Cardiac septum (tissue), 1 donor: ENCODE data around the gene FBXO7. TPM values are rescaled to one million over a fixed set of nuclear protein-coding genes. Genes with fewer than 3 reads are reported as not detected.

Experiments
- DNase-seq: peaks from one replicate; pipeline ENCODE4 v3.0.0-alpha.2; 2020; ENCODE audit warnings: low spot score
- intact Hi-C: fragments of 100-400 bp; cut with DNase I; formaldehyde crosslinking; loops from one replicate; pipeline ENCODE4 v1.14.0; 2022
- total RNA-seq: library from RNA; stranded (reverse); fragmentation: NEBNext Ultra II Directional; extraction: Animal tissue kit (Norgen Biotek cat#: 25700); gene quantifications from one replicate; pipeline ENCODE4 v1.2.1, GENCODE V29; 2021
- donor health status: DM: no; HTN: no; CAD: no.

FBXO7 gene
- total RNA-seq, 1 donor from 2014 or later: 44.8 TPM

DNA sequence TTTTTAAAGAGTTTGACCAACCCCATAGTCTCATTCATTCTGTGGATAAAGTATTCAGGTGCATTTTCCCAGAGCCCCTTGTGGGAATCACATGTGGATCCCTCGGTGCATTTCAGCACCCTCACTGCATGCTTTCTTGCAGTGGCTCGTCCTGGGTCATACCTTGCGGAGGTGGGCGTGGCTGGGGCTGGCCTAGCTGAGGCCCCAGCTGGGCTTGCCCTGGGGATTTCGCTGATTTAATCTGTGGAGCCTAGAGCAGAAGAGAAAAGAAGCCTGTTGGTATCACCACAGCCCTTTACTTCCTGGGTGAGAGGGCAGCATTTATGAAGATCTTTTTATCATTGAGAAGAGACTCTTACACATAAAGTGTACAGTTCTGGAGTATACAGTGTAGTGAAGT, 53.1 kb downstream of the FBXO7 start:
- intact Hi-C loops: loop anchor here (1.0 to 2.0 kb wide), 3 partner anchors 133 to 473 kb away; no protein-coding TSS in a partner anchor

DNA sequence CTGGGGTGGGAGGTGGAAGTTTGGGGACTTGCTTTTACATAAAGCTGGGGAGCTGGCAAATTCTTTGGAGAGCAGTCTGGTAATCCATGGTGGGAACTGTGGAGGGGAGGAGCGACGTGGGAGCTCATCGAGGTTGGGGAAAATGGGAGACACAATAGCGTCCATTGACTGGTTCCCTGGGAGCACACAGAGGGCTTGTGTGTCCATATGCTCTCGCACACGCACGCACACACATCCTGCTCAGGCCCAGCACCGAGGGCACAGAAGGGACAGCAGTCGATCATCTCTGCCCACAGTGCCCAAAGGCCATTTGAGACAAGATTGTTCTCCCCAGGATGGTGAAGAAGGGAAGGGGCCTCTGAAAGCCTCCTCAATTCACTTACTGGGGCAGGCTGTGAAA, 53.7 kb downstream of the FBXO7 start:
- DNase-seq: peak; percentile 54
- intact Hi-C loops: loop anchor here (1.0 to 2.0 kb wide), 3 partner anchors 132 to 472 kb away; no protein-coding TSS in a partner anchor

More for the DNA sequence above, 53.1 kb downstream of the FBXO7 start:
- peak; percentile 38 for DNase-seq

DNA sequence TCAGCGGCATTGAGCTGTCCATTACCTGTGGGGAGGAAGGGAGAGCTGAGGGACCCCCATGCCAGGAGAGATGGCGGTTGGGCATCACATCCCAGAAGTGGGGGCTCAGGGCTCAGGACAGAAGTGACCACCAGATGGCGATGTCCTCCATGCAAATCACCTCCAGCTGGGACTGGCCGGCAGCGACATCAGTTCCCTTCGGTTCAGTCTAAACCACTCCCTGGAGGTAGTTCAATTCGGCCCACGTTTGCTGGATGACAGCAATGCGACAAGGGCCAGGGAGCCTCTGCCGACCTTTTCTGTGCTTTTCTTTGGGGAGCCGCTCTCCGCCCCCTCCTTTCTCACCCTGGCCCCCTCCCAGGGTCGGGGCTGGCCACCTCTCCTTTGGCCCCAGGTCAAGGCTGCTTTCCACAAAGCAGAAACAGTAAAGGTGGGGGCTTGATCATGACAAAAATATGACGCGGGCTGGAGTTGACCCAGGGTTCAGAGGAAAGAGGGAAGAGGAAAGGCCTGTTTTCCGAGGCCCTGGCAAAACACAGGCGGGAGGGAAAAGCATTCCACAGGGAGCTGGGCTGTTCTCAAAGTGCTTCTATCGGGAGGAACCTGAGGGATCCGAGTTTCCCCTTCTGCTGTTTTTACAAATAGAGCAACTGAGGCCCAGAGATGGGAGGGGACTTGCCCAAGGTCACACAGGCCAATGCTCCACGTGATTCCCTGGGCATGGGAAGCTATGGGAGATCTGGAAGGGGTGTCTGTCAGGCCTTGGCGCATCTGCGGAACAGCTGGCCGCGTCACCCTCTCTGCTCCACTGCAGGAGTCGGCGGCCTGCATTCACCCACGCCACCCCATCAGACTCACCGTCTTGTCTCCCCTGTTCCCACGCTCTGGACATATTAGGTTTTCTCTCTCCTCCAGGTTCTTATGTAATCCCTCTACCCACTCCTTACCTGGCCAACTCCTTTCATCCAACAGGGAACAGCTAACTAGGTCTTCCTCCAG, 54.7 kb downstream of the FBXO7 start:
- intact Hi-C loops: loop anchor here (1.0 to 2.0 kb wide), 3 partner anchors 132 to 472 kb away; no protein-coding TSS in a partner anchor
- peak; percentile 88 for DNase-seq

DNA sequence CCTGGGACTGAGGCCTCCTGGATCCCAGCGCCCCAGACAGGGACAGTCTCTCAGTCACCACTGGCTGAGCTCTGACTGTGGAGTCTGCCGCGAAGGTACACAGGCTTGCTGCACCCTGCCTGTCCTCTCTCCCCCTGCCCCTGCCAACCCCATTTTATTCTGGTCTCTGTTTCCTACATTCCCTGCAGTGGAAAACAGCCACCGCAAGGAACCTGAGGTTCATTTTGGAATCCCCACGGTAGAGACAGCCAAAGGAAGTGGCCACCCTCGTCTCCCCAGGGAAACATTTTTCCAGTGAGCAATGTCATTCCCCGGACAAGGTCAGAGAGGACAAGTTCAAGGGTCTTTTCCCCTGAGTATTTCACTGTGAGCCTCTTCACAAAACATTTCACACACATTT, 56.6 kb downstream of the FBXO7 start:
- intact Hi-C loops: loop anchor here (2.0 to 5.0 kb wide), 2 partner anchors 96 to 116 kb away; no protein-coding TSS in a partner anchor
- peak; percentile 60 for DNase-seq

DNA sequence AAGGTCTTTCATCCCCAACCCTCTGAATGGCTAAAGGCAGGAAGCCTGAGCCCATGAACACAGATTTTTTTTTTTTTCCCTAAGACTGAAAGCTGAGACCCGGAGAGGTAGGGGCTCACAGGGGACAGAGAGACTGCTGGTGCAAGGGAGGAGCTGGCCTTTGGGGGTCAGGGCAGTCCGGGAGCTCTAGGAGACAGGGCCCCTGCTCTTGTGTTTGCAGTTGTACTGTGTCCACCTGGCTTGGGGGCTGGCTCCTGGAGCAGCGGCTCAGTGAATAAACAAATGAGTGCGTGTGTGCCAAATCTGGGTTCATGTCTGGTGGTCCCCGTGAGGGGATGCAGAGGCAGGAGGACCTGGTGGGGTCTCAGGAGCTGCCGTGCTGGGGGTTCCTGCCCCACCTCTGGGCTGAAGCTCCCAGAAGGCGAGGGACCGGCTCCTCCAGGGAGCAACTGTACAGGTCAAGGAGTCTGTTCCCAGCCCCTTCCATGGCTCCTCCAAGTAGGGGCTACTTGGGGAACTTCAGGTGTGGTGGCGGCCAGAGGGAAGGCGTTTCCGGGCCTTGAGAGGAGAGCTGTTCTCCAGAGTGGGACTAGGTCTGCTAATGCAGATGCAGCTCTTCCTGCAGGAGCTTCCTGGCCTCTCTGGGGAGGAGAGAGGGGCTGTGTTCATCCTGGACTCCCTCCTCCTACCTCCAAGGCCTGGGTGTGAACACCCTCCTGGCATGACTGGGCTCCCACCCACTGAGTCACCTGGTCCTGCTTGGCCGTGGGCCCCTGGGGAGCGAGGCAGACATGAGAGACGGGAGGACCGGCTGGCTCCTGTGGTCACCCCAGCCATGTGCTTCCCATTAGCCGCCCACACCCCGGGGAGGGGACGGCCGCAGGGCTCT, 57.6 kb downstream of the FBXO7 start:
- intact Hi-C loops: loop anchor here (2.0 to 5.0 kb wide), 2 partner anchors 95 to 115 kb away; no protein-coding TSS in a partner anchor
- peak; percentile 88 for DNase-seq

DNA sequence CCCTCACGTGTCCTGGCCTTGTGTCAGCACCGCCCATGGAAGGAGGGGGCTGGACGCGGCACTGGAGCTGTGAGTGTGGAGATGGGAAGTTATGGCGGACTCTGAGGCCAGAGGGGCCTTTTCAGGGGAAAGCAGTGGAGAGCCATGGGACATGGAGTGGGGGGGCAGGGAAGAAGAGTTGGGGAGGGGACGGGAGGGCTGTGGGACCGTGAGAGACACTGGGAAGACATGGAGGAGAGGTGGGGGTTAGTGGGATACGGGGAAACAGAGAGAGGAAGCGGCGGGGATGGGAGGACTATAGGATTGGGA, 58.2 kb downstream of the FBXO7 start:
- DNase-seq: no peak
- intact Hi-C loops: loop anchor here (5.0 kb wide), 1 partner anchor 115 kb away; no protein-coding TSS in a partner anchor

DNA sequence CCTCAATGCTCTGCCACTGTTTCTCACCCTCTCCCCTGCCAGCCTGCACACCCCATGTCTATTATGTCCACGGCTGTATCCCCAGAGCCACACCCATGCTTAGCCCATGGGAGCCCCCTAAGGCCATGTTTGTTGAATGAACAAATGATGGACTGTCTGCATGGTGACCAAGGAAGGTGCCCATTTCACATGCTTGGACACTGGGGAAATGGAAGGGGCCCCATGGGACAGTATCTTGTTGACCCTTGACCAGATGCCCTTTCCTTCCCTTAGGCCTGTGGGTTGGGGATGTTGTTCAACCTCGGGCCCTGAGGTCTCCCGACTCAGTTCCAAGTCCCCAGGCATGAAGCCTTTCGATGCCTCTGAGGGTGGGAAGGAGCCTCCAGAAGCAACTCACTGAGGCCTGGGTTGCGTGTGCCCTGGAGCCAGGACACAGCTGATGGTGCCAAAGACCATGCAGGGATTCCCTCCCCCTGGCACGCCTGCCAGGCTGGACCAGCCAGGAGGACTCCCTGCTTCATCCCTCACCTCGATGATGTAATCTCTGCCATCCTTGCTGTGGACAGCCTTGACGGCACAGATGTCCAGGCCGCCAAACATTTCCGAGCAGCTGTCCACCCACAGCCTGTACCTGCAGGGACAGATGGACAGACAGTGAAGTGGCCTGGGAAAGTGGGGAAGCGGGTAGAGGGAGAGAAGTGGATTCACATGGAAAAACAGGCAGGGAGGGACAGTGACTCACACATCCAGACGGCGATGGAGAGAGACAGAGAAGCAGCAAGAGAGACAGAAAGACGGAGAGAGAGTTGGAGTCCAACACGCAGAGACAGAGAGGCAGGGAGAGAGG, 58.9 kb downstream of the FBXO7 start:
- DNase-seq: peak; percentile 67
- intact Hi-C loops: loop anchor here (5.0 kb wide), 1 partner anchor 114 kb away; no protein-coding TSS in a partner anchor

DNA sequence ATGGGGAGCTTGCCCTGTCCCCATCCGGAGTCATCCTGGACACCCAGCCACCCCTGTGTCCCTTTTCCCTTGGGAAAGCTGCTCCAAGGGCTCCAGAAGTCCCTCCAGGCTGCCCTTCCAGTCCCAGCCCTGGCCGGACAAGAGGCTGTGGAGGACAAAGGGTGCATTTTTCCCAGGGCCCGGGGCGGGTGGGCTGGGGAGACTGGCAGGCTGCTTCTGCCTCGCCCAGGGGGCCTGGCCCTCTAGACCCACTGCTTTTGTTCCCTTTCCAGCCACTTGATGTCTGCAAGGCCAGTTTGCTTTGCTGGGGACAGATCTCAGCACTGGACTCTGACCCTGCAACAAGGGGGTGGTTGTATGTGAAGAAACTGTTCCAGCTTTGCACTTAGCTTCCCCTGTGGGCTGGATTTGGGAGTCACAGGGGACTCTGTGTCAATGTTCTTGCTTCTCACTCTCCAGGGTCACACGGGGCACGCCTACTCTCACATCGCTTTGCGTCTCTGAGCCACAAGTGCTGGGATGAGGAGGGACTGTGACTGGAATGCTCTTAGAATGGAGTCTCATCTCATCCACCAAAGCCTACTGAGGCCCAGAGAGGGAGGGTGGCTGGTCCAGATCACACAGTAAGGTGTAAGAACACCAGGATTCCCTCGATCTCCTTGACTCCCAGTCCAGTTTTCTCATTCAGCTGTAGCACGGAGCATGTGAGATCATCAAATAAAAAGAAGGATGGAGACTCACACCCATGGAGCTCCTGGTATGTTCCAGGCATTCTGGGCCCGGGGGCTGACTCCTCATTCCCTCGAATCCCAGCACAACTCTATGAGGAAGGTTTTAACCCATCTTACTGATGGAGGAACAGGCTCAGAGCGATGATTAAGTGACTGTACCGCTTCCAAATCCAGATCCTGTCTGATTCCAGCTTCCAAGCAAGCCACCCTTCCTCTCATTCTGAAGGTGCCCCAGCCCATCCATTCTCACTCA, 59.9 kb downstream of the FBXO7 start:
- intact Hi-C loops: loop anchor here (5.0 kb wide), 1 partner anchor 113 kb away; no protein-coding TSS in a partner anchor
- DNase-seq: peak; percentile 72

DNA sequence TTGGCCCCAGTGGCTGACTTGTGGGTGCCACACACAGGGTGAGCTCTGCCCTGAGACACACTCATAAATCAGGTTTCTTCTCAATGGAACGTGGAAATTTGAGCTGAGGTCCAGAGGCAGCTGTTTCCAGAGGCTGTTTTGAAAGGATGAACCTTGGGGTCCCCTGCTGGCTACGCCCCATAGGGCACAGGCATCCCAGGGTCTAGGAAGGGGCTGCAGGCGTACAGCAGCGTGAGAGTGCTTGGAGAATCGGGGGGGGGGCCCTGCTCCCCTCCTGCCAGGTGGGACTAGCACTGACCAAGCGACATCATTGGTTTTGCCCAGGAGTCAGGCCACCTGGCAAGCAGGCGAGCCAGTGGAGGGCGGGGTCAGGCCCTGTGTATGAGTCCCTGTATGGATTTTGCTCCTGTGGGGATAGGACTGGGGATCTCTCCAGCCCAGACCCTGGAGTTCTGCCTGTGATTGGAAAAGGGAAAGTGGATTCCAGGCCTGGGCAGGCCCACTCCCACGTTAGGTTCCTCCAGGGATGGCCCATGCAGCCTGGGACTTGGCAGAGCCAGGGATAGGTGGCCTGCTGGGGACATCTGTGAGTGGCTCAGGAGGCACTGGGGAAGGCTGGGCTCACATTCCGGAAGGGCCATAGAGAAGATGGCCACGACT, 61.0 kb downstream of the FBXO7 start:
- DNase-seq: peak; percentile 66

DNA sequence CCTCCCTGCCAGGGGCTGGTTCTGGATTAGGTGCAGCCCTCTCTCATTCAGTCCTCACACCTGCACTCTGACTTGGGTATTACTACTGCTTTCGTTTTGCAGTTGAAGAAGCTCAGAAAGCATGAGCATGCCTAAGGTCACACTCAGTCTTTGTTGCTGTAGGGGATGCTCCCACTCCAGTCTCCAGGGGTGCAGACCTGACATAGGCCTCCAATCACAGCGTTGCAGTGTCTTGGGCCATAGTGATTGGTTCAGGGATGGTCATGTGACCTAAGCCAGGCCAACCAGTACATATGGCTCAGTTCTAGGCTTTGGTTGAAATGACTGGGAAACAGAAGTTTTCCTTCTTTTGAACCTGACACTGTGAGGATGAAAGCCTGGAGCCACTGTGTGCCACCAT, 61.7 kb downstream of the FBXO7 start:
- no peak for DNase-seq
- intact Hi-C loops: no loop called here

More for the DNA sequence above, 61.0 kb downstream of the FBXO7 start:
- intact Hi-C loops: no loop called here

DNA sequence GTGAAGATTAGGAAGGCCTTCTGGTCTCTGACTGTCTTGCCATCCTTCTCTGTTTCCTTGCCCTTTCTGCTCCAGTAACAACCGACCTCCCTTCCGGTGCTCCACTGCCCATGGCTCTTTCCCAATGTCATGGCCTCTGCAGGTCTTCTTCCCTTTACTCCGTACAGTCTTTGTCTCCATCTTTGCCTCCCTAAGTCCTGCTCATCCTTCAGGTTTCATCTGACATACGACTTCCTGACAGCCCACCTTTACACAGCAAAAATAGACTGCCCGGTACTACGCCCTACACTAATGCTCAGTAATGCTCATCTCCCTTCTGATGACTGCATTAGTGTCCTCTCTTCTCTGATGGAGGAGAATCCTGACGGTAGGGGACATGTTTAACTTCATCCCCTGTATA, 63.9 kb downstream of the FBXO7 start:
- intact Hi-C loops: no loop called here
- no peak for DNase-seq

DNA sequence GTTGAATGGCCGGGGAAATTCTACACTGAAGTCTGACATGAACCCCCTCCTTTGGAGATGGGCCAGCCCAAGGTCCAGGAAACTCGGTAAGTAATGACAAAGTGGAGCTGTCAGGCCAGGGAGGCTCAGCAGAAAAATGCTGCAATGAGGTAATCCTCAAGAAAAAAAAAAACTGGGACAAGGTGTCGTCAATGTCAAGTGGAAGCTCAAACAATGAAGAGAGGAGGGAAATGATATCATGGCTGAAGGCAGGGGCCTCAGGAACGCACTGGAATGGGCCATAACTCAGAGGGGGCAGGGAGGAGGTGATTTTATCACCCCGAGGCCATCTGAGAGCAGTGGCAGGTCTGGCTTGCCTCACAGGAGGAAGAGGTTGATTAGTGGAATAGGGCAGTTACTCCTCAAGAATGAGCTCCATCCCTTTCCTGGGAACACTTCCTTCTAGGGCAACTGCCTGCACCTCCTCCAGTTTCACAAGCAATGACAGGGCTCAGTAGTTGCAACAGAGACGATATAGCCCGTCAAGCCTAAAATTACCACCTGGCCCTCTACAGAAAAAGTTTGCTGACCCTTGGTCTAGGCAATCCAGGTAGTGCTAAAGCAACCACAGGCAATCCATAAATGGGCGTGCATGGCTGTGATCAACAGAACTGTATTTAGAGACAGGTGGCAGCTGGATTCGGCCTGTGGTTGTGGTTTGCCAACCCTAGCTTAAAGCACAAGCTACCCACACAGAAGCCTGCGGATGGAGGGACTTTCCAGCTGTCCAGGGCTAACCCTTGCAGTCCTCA, 65.2 kb downstream of the FBXO7 start:
- DNase-seq: peak; percentile 63
- intact Hi-C loops: no loop called here

DNA sequence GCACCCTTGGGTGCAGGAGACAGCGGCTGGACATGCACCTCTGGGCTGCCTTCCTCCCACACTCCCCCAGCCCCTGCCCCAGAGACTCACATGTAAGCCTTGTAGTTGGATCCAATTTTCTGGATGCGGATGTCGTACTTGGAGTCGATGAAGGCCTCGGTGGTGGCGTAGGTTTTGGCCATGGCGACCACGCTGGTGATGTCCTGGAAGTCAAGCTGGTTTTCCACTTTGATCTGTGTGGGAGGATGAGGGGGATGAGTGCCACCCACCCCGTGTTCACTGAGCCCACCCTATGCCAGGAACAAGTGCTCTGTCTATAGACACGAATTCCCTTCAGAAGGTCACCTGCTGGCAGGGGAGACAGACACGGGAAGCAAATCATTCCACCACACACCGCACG, 66.9 kb downstream of the FBXO7 start:
- intact Hi-C loops: no loop called here
- peak; percentile 61 for DNase-seq

DNA sequence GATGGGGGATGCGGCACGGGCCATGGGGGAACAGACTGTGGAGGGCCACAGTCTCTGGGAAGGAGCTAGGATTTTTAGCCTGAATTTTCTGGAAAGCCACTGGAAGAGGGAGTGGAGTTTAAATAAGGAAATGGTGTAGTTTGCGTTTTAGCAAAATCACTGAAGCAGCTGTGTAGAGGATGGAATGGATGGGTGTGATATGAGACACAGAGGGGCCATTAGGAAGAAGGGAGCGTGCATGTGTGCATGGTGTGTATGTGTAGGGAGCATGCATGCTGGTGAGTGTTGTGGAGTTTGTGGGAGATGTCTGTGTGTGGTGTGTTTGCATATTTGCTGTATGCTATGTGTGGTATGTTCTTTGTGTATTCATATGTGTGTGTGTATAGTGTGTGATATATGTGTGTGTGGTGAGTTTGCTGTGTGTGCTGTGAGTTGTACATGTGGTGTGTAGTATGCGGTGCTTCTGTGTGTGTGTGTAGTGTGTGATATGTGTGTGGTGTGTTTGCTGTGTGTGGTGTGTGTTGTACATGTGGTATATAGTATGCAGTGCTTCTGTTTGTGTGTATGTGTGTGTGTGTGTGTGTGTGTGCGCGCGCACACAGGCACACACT, 67.6 kb downstream of the FBXO7 start:
- peak; percentile 22 for DNase-seq
- intact Hi-C loops: no loop called here

DNA sequence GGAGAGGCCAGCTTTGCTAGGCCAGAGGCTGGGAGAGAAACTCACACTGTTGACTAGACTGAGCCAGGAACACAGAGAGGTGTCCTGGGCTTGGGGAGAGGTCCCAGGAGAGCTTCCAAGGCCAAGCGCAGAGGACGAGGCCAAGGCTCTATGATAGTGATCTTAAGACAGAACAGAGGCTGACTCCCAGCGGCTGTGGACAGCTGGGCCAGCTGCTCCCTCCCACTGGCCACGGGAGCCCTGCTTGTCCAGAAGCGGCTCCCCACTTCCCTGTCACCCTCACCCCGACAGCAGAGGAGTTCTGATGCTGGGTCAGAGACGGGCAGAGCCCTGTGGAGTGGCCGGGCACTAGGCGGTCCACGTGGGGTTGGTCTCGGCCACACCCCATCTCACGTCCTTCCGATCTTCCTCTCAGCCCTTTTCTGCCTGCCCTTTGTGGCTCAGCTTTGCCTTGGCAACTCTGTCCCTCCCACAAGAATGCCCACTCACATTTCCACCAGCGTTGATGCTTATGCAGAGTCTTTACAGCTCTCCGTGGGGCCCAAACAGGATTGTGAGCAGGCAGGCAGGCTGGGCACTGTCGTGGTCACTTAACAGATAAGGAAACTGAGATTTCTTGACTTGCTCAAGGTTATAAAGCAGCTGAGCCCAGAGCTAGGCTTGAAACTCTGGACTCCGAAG, 68.2 kb downstream of the FBXO7 start:
- intact Hi-C loops: no loop called here
- peak; percentile 73 for DNase-seq
